GM23248 (cell line): ENCODE results near the gene NOS1AP.

Experiments used
- EZH2 ChIP-seq: fragments of 200-600 bp; sonication (generic); IDR thresholded peaks from 2 replicates; pipeline ENCODE4 v1.6.1; 2018; ENCODE audit warnings: antibody characterized with exemption, mild to moderate bottlenecking; ENCODE audit not compliant: insufficient read depth, poor library complexity, severe bottlenecking
- EZH2phosphoT487 ChIP-seq: fragments of 200-600 bp; sonication (generic); IDR thresholded peaks from 2 replicates; pipeline ENCODE4 v1.6.1; 2018; ENCODE audit warnings: antibody characterized with exemption, moderate library complexity, mild to moderate bottlenecking, low read depth; ENCODE audit not compliant: insufficient read depth

- TF ChIP-seq EZH2phosphoT487 = no peak
- TF ChIP-seq EZH2 = no peak
Measured at GRCh38 chr1:162333991-162334390, 264.5 kb downstream of the NOS1AP start.
